Thoracic aorta (tissue), 2 donors: ENCODE measurements around the gene MAPK10. TPM values are rescaled to one million over a fixed set of nuclear protein-coding genes. Genes with fewer than 3 reads are reported as not detected.

Experiments used
- ATAC-seq: fragments of 150-250 bp; one replicate; pipeline ENCODE4 v1.8.0; 2017; ENCODE audit warnings: low read depth; ENCODE audit not compliant: insufficient number of reproducible peaks, low FRiP score
- DNase-seq: peaks from one replicate; pipeline ENCODE4 v3.0.0-alpha.2; 2020; ENCODE audit warnings: low spot score
- H3K27ac ChIP-seq, 2 donors: fragments of 200-600 bp; sonication (generic); 1 replicate in 1 of 2; 2 replicates in 1 of 2; pipeline ENCODE4 v1.5.1; 2016; ENCODE audit warnings: mild to moderate bottlenecking in 2 of 2, moderate library complexity in 2 of 2
- H3K27me3 ChIP-seq: fragments of 200-600 bp; sonication (generic); replicated peaks from 2 replicates; pipeline ENCODE4 v1.6.0; 2016; ENCODE audit warnings: mild to moderate bottlenecking; ENCODE audit not compliant: insufficient read depth
- H3K36me3 ChIP-seq: fragments of 200-600 bp; sonication (generic); one replicate; pipeline ENCODE4 v1.5.1; 2016
- H3K4me1 ChIP-seq, 2 donors: fragments of 200-600 bp; sonication (generic); 1 replicate in 1 of 2; 2 replicates in 1 of 2; pipeline versions ENCODE4 v1.5.1 to v1.6.0; 2016; ENCODE audit warnings: low read depth in 2 of 2, mild to moderate bottlenecking in 1 of 2; ENCODE audit not compliant: control insufficient read depth in 1 of 2
- H3K4me3 ChIP-seq: fragments of 200-600 bp; sonication (generic); 2 replicates; pipeline ENCODE4 v1.5.1; 2016; ENCODE audit warnings: mild to moderate bottlenecking
- H3K9me3 ChIP-seq: fragments of 200-600 bp; sonication (generic); 2 replicates; pipeline ENCODE4 v1.5.1; 2016
- total RNA-seq, 2 donors: library from RNA; depleted of rRNA; stranded (reverse); fragments of >200 nt; gene quantifications; one replicate each; pipeline versions ENCODE4 v1.1.0 to v1.2.3, GENCODE V29; 2016
- TF ChIP-seq, protein P1 (sequence below): fragments of 200-600 bp; sonication (generic); IDR thresholded peaks from one replicate; pipeline ENCODE4 v1.5.1; 2019; ENCODE audit warnings: antibody characterized with exemption

The MAPK10 gene
- total RNA-seq, 2 donors from 2014 or later: 28.8 to 44.7 TPM

DNA sequence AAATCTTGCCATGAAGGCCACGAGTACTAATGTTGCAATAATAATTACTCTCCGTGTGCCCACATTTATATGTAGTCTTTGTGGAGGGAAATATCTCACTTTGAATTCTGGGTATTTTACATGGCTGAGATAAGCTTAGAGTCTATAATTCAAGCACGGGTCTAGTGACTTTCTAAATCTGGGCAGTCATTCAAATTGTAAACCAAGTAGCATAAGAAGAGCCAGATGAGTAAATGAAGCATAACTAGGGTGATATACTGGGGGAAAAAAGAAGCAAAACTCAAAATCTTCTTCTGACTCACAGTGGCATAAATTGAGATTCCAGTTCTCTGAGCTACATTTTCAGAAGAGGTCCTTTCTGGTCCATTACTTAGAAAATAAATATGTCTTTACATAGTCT is 53.0 kb downstream of the MAPK10 start:
- ATAC-seq: no peak
- peak overlapping the region in 1 of 2 donors; percentile 13 for H3K27ac ChIP-seq
- no peak for DNase-seq
- TF ChIP-seq, protein P1, sequence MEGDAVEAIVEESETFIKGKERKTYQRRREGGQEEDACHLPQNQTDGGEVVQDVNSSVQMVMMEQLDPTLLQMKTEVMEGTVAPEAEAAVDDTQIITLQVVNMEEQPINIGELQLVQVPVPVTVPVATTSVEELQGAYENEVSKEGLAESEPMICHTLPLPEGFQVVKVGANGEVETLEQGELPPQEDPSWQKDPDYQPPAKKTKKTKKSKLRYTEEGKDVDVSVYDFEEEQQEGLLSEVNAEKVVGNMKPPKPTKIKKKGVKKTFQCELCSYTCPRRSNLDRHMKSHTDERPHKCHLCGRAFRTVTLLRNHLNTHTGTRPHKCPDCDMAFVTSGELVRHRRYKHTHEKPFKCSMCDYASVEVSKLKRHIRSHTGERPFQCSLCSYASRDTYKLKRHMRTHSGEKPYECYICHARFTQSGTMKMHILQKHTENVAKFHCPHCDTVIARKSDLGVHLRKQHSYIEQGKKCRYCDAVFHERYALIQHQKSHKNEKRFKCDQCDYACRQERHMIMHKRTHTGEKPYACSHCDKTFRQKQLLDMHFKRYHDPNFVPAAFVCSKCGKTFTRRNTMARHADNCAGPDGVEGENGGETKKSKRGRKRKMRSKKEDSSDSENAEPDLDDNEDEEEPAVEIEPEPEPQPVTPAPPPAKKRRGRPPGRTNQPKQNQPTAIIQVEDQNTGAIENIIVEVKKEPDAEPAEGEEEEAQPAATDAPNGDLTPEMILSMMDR: no peak
- H3K36me3 ChIP-seq: no peaks in the 10 kb centered on the region
- peaks cover 7 to 21% of the 10 kb centered on the region in 2 donors for H3K4me1 ChIP-seq
- no peaks in the 10 kb centered on the region for H3K9me3 ChIP-seq
- H3K4me3 ChIP-seq: no peak overlapping the region
- H3K27me3 ChIP-seq: no peaks in the 10 kb centered on the region

- H3K27ac ChIP-seq: no peak overlapping the region
- H3K4me3 ChIP-seq: no peak overlapping the region
- H3K9me3 ChIP-seq: no peaks in the 10 kb centered on the region
- ATAC-seq (no peak), DNase-seq (no peak)
- H3K27me3 ChIP-seq: no peaks in the 10 kb centered on the region
- no peaks in the 10 kb centered on the region for H3K36me3 ChIP-seq
- TF ChIP-seq, protein P1: no peak
- H3K4me1 ChIP-seq: peaks cover 3 to 13% of the 10 kb centered on the region in 2 donors
These were observed 57.0 kb downstream of the MAPK10 start for GRCh38 chr4:86302830-86303229.

DNA sequence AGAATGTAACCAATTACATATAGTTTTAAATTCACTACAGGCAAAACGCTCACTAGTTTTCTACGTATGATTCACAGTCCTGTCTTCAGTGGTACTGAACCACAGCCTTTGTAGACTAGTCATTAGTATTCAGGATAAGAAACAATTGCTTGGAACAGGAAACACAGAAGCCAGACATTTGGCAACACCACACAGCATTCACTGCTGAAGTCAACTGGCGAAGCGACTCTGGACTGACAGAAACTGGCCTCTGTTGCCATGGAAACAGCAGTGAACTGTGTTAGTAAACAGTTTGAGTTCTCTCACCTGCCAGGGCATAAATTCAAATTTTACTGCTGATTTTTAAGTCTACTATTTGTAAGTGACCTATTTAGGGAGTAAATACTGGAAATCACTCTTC is 57.6 kb downstream of the MAPK10 start:
- H3K9me3 ChIP-seq: no peaks in the 10 kb centered on the region
- H3K27ac ChIP-seq: no peak overlapping the region
- TF ChIP-seq, protein P1: no peak
- H3K27me3 ChIP-seq: no peaks in the 10 kb centered on the region
- no peak for ATAC-seq
- DNase-seq: no peak
- H3K36me3 ChIP-seq: no peaks in the 10 kb centered on the region
- H3K4me3 ChIP-seq: no peak overlapping the region
- H3K4me1 ChIP-seq: peaks cover 0 to 7% of the 10 kb centered on the region in 2 donors

- Histone ChIP-seq H3K9me3 (no peaks in the 10 kb centered on the region), H3K27me3 (no peaks in the 10 kb centered on the region), H3K4me3 (no peak overlapping the region), H3K36me3 (no peaks in the 10 kb centered on the region), H3K27ac (no peak overlapping the region), H3K4me1 (no peaks in the 10 kb centered on the region)
- DNase-seq: no peak
- TF ChIP-seq, protein P1: no peak
- no peak for ATAC-seq
These were observed 59.3 kb downstream of the MAPK10 start for GRCh38 chr4:86300516-86300915.

- ATAC-seq: no peak
- Histone ChIP-seq H3K4me3 (no peak overlapping the region), H3K9me3 (no peaks in the 10 kb centered on the region), H3K27ac (no peak overlapping the region), H3K4me1 (no peaks in the 10 kb centered on the region), H3K27me3 (no peaks in the 10 kb centered on the region), H3K36me3 (no peaks in the 10 kb centered on the region)
- DNase-seq: no peak
- TF ChIP-seq, protein P1: no peak
These were observed 63.0 kb downstream of the MAPK10 start for GRCh38 chr4:86296865-86297264.
